Activated CD8-positive, alpha-beta memory T cell treated with anti-CD3 and anti-CD28 coated beads for 4 hours (primary cell): Measurements from ENCODE around the gene E2F8.

Experiments
- DNase-seq, 2 donors: peaks; one replicate each; pipeline ENCODE4 v3.0.0-alpha.2; 2020; ENCODE audit warnings: low read depth in 2 of 2

Gene E2F8

DNA sequence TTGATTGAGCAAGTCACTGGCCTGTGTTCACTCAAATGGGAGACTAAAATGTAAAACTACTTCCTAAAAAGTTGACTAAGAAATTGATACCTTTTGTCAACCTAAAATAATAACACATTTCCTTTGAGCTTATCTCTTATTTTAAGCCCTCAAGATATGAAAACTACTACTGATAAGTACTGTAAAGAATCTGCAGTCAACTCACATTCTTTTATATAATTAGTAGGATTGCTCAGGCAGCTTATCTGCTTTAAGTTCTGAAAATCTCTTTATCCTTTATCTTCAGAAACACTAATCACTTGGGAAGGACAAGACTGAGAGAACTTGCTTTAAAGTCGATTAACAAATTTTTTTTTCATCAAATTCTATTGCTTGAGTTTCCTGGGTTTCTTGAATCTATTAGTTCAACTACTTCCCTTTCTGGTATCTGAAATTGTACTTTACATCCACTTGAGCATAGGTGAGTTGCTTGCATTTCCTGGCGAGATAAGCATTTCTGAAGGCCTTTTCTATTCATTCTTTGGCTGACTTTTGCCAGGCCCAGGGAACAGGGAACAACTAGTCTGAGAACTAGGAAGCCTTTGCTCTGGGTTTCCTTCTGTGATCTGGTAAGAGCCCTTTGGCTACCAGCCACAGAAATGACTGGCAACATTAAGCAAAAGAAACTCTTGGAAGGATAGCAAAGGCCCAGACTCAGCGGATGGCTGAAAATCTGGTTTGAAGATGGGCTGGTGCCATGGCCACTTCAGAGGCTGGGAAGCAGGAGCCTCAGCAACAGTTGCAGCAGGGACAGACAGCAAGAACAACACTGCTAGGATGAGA lies 19.6 kb downstream of the E2F8 start:
- no peak for DNase-seq

DNA sequence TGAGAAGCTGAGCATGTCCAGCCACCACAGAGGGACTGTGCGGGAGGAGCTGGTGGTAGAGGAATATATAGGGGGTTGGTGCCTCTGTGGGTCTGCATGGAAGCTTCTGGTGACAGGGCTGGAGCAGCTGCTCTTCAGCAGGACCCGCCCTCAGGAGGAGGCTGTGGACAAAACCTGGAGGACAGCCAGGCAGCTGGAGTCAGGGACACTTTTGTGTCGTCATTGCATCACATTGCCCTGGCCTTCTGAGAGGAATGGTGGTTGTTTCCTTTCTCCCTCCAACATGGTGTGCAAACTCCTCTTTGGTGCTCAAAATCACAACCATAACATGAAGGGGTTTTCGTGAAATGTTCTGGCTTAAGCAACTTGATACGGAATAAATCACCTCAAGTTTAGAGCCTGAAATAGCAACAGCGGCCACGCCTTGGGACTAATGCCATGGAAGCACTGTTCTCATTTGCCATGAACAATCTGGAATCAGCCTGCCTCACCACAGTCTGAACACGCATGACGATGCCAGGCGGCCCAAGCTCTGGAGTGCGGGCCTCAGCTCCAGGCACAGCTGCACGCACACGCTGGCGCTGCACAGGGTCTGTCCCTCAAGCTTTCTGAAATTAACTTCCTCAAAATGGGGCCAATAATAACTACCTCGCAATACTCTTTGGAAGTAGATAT lies 21.8 kb downstream of the E2F8 start:
- no peak for DNase-seq

DNA sequence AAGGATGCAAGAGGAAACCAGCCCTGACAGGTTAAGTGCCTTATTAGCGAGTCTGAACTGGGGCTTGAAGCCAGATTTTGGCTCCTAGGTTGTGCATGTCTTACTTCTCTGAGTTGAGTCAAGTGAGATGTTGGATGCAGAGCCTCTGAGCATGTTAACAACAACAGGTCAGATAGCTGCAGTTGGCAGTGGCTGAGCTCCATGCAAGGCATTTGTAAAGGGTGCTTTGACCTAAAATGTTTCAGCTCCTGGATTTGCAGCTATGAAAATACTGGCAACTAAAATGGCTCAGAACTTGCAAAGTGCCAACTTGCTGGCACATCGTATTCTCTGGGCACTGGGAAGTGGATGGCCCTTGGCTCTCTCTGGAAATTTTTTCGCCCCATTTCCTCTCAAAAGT lies 22.5 kb downstream of the E2F8 start:
- no peak for DNase-seq

DNA sequence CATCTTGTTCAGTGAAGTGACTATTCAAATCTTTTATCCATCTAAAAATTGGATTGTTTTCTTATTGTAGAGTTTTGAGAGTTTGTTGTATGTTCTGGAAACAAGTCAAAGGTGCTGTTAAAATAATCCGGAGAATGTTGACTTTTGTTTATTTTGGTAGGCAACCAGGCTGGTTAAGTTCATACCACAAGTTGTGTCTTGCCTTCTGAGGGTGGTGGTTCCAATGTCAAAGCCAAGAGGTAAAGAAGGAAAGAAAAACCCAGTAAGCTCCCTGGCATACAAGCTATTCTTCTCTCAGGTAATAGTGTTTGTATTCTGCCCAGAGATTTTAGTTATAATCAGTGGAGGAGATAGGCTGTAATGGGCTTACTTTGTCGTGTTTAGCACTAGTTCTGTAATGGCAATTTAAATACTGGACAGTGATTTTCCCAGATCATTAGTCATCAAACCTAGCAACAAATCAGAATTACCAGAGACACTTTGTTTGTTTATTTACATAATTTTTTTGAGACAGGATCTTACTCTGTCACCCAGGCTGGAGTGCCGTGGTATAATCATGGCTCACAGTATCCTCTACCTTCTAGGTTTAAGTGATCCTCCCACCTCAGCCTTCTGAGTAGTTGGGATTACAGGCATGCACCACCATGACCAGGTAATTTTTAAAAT lies 23.9 kb downstream of the E2F8 start:
- DNase-seq: no peak

DNA sequence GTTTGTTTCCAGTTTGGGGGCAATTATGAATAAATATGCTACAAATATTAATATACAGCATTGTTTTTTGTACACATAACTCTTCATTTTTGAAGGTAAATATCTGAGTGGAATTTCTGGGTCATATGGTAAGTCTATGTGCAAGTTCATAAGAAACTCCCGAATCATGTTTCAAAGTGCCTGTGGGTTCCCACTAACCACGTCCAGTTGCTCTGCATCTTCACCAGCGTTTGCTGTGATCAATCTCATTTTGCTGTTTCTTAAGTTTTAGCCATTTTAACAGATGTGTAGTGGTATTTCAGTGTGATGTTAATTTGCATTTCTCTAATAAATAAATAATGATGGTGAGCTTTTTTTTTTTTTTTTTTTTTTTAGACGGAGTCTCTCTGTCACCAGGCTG lies 24.7 kb downstream of the E2F8 start:
- DNase-seq: no peak

DNA sequence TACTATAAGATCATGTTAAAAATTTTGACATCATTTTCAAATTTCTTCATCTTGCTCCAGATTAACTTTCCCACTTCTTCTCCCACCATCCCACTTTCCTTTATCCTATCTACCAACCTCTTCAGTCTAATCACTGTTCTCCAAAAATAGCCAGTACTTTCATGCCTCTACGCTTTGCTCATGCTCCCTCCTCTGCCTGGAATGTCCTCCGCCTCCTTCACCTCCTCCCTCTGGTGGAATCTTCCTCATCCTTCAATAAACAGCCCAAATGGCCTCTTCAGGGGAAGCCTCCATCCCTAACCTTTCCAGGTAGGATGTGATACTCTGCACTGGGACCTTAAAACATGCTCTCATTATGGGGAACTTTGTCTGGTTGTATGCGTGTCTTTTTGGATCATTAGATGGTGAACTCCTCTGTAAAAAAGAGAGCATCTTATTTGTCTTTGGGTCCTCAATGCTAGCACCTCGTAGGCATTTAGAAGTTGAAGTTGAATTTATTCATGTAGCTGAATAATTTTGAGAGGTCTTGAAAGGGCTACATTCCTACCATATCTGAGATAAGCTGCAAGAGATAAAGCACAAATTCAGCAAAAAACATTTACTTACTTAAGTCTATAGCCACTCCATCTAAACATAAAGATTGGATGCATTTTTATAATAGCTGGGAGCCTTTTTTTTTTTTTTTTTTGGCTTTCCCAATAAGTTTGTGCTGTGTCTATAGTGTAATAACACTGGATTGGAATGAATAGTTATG lies 31.0 kb downstream of the E2F8 start:
- DNase-seq: no peak

DNA sequence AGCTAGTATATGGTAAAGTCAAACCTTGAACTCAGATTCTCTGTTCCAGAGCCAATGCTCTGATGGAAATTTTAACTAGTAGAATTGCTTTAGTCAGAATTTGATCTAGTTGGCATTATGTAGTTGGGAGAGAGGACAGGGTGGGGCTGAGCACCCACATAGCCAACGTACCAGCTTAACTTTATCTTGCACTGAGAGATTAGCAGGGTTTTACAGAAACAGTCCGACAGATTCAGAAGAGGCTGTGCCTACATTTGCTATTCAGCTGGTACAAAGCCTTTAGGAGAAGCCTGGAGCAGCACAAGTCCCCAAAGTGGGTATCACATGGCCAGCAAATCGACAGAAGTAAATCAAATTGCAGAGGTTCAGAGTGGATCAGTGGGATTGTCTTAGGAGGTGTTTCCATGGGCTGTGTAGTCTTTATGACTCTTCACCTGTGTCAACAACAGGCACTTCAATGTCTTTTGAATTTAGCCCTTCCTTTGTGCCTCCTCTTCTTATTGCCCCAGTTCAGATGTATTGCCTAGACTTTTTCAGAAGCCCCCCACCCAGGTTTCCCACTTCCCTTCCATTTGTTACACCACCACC lies 31.7 kb downstream of the E2F8 start:
- no peak for DNase-seq

DNA sequence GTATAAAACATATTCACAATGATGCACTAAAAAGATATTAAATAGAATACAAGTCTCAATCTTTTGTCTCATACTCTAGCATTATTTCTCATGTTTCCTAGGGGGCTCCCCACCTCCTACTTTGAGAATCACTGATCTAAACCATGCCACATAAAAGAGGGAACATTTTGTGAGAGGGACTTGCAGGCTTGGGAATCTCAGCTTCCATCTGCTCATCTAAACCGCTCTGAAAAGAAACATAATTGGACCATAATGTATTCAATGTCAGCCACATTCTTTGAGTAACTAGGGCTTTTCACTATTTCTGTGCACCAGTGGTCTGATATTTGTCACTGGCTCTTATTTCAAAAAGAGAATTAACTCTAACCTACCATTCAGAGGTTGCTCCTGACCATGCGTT lies 32.6 kb downstream of the E2F8 start:
- DNase-seq: no peak

DNA sequence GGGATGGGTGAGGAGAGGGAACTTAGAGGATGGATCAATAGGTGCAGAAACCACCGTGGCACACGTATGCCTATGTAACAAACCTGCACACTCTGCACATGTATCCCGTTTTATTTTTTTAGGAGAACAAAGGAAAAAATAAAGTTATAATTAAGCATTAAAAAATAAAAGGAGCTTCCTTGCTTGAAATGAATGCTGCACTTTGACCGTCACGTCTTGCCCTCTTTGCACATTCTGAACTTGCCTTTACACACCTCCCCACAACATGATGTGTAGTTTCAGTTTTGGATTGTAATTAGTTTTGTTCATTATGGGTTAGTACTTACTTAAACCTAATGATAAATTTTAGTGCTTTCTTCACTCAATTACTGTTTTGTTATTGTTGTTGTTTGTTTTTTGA lies 35.9 kb downstream of the E2F8 start:
- DNase-seq: no peak

DNA sequence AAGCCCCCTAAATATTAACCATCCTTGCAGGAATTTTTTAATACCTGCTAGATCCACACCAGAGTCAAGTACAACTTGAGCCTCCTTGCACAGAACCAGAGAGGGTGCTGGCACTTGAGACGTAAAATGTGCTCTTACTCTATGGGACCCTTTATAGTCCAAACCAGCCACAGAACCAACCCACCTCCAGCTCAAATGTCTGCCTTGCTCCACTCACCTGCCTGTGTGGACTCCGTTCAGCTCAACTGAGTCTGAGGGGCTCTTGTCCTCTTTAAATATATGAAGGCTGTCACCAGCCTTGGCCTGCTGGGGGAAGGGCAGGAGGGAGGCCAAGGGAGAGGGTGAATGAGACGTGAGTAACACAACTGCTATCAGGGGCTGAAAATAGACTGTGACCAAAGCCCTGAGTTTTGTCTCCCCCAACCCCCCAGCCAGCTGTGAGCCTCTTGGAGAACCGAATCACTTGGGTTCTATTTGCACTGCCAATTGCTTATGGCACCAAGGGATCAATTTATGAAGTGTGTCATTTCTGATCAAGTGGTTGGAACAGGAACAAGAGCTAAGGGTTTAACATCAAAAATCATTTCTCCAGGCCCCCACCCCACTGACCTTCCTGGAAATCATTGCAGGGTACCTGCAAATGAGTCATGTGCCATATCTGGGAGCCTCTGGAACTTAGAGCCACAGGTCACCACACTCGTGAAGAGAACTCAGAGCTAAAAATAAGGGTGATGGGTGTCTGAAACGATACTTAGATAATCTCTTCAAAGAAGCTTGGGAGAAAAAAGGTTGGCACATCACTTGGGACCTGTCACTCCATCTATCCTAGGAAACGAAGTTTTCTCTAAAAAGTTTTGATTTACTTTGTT lies 38.8 kb downstream of the E2F8 start, which contains the start of gene CSRP3:
TSS of gene CSRP3 (minus strand) at position 247 of the 869 bp plus-strand sequence. CDS start 9,535 bp downstream, outside the sequence.
- no peak for DNase-seq

DNA sequence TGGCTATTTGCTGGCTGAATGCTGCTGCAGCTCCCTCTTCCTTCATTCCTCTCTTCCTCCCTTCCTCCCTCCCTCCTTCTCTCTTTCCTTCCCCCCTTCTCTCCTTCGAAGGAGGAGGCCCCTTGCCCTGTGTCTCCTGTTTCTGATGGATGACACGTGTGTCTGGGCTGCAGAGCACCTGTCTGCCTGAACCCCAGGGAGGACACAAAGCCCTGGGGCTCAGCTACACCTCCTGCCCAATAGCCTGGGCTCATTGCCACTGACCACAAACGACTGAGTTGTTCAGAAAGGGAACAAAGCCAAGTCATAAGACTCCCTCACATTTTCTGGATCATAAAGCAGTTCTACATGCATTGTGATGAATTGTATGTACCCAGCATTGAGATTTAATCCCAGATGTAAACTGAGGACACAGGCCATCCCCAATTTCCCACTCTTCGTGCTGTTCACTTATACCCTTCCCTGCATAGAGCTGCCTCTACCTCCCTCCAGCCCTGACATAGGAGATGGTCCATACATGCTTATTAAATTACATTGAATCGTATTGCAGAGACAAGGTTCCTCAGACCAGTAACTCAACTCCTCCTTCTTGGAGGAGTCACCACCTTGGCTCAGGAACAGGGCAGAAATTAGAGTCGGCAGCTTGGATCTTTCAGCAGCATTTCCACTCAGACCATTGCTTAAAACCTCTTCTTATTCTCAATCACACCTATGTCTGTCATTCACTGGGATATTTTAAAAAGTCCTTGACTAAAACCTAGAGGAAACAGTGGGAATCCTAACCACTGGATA lies 40.1 kb downstream of the E2F8 start:
- no peak for DNase-seq

DNA sequence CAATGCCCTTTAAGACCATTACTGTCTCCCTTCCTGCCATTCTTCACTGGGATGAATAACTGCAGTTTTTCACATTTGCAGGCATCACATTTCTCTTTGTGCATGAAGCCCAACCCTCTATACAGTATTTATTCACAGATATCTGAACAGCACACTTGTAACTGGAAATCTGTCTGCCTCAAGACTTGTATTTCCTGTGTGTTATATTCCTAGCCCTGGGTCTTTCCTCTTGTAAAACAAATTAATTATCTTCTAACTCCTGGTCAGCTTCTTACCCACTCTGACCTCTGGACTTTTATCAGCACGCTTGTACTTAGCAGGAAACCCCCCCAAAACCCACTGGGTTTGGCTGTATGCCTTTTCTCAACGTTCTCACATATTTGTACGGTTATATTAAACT lies 41.0 kb downstream of the E2F8 start:
- DNase-seq: no peak

DNA sequence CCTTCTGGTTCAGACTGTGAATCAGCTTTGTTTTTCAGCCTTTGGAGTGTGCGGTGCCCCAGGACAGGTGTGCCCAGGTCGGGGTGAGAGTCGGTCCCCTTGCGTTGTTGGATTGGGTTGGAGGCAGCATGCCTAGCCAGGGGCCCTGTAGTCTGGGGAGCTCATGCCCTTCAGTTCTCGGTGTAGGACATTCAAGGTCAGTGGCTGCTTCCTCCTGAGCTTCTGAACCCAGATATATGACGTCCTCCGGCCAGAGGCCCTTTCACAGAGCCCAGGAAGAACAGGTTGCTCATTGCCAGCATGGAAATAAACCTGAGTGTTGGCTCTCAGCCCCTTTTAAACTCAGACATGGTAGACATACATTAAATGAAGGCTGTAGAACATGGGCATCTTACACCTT lies 41.7 kb downstream of the E2F8 start:
- no peak for DNase-seq

DNA sequence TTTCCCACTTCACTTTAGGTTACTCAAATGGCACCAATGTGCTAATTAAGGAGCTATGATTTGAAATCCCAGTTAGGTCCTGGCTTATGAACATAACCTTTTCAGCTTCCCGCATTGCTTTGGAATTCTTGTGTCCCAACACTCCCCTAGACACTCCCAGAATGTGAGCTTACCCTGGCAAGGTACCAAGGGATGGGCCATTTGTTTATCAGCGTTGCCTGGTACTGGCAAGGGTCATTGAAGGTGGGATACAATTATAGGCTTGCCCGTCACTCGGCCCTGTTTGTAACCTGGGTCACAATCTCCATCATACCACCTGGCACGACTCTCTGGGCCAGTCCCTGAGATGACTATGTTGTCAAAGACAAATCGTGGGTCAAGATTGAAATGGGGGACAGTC lies 44.3 kb downstream of the E2F8 start:
- DNase-seq: no peak

DNA sequence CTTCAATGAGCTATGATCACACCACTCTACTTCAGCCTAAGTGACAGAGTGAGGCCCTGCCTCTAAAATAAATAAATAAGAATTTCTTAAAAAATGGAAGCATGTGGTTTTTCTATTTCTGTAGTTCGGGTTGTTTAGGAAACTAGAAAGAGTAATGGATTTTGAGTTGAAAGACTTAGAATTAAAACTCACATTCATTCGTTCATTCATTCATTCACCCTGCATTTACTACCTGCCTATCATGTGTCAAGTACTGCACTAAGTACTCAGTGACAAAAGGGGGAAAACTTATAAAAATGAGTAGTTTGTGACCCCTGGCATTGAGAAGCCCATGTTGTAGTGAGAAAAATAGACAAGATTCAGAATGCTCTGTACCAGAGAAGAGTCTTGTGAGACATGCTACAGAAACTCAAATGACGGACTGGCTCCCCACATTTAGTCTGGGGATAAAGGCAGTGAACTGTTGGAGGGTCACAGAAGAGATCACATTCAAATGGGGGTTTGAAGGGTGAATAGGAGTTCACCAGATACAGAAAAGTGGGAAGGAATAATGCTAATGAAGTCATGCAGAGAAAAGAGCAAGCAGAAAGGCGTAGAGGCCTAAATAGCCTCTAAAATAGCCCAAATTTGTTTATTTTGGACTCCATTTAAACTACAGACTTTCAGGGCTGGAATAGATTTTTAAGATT lies 46.0 kb downstream of the E2F8 start:
- no peak for DNase-seq

DNA sequence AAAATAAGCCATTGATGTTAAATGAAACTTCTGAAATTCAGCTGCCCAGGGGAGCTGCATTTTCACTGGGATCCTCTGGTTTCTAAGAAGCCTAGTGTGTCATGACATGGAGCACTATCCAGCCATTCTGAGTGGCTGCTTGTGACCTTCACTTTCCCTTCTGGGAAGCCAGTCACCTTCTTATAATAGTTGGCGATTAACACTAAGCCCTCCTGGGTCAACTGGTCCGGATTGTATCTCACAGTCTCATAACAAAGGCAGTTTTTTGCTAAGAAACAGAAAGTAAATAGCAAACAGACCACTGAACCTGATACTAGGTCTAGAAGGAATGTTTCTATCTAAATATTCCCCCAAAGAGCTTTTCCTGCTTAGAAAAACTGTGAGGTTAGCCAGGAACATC lies 46.8 kb downstream of the E2F8 start:
- no peak for DNase-seq

DNA sequence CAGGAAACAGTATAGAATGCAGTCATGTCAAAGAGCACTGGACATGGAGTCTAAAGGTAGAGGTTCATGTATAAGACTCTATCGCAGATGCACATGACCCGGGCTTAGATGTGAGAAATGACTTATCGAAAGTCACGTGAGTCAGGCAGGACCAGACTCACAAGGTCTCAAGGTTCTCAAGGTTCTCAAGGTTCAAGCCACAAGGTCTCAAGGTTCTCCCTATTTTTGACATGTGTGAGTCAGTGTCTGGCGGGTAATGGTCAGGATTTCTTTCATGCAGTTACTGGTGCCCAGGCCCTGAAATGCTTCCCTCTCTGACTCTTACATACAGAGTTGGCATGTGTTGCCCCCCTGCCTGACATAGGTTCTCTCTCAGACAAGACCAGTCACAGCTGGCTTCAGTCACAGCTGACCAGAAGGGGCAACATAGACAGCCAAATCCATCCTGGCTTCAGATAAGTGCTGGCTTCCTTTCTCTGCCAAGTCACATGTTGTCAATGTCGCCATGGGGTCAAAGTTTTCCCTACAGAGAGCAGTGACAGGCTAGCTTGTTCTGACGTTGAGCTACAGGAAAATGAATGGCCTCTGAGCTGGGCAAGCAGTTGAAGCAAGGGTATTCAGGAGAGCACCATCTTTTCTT lies 49.1 kb downstream of the E2F8 start:
- no peak for DNase-seq

DNA sequence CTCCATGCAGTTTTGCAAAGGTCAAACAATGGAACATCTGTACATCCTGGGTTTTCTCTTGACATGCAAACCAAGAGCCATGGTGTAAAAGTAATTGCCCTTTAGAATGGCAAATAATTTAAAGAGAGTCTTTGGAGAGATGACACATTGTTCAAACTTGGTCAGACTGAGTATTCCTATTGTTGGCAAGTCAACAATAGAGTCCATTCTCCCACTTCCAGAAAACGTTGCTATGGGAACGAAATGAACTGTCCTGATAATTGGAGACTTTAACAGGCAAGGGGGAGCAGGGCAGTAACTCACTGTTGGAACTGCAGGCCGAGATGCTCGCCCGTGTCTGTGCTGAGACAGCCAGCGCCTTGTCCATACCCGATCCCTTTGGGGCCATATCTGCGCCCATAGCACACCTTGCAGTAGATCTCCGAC lies 52.9 kb downstream of the E2F8 start:
- DNase-seq: no peak
